HG02588 (cell line): ENCODE data around the gene LIMS4.
A peak's percentile ranks its signal among the peaks of the same experiment; 100 is the strongest.
"Not testable (repeated sequence)": the region's sequence is repeated elsewhere in the genome, so short reads cannot be mapped to it uniquely, and the experiment has no call there.

Source experiments
- ATAC-seq: cut with Tn5 transposase; IDR thresholded peaks from one replicate; pipeline ENCODE4 v1.9.1; 2021; ENCODE audit warnings: mild to moderate bottlenecking, moderate library complexity; ENCODE audit not compliant: unreplicated experiment

LIMS4 gene, protein sequence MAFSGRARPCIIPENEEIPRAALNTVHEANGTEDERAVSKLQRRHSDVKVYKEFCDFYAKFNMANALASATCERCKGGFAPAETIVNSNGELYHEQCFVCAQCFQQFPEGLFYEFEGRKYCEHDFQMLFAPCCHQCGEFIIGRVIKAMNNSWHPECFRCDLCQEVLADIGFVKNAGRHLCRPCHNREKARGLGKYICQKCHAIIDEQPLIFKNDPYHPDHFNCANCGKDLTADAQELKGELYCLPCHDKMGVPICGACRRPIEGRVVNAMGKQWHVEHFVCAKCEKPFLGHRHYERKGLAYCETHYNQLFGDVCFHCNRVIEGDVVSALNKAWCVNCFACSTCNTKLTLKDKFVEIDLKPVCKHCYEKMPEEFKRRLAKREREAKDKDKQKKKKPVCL

DNA sequence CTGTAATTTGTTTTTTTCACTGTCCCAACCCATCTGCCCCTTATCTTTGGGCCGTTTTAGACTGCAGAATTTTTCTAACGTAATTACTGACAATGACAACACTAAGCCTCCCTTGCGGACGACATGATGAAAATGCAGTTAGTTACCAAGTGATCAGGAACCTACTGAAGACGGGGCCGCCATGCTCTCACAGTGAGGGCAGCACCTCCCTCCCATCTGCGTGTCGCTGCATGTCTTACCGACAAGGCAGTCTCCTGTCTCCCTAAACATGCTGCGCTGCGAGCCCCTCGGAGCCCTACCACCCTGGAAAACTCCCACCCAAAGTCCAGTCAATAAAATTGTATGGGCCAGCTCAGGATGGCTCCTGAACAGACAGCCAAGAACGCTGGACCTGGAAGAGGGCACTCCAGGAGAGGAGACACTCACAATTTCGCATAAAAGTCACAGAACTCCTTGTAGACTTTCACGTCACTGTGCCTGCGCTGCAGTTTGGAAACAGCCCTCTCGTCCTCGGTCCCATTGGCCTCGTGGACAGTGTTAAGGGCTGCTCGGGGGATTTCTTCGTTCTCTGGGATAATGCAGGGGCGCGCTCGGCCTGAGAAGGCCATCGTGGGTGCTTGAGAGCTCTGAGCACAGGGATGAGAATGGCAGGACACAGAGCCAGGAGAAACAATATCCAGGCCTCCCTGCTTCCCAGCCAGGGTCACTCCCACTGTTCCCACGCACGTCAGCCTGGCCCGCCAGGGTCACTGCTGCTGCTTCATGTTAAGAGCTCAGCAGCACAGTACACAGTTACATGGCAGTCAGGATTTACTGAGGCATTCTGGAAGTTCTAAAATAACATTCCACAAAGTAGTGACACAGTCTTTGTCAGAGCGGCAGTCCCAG is at the start of gene LIMS4:
Gene LIMS4 (minus strand): TSS at position 646 of the 888 bp plus-strand sequence. CDS start 38 bp downstream, at position 608.
- ATAC-seq = not testable (repeated sequence)

DNA sequence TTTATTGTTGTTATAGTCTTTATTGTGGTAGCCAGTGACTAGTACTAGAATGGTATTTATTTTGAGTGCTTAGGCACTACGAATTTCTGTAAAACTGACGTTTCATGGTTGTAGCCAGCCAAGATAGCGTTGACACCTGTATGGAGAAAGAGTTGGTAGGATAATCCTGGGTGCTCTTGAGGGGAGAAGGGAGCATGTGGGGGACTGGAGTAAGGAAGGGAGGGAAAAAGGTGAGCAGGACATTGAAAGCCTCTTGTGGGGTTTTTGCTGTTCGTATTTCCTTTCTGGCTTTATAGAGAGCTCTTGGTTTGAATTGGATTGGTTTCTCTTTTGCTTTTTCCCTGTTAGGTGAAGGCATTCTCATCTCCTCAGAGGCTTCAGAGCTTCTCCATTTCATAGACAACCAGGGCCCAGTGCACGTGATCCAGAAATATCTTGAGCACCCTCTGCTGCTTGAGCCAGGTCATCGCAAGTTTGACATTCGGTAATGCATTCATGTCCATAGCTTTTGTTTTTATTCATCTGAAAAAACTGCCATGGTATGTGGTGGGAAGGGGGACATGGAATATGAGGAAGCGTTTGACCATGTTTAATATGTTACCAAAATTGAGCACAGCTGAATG is 27.2 kb upstream of the LIMS4 start:
- peak; percentile 84 for ATAC-seq

DNA sequence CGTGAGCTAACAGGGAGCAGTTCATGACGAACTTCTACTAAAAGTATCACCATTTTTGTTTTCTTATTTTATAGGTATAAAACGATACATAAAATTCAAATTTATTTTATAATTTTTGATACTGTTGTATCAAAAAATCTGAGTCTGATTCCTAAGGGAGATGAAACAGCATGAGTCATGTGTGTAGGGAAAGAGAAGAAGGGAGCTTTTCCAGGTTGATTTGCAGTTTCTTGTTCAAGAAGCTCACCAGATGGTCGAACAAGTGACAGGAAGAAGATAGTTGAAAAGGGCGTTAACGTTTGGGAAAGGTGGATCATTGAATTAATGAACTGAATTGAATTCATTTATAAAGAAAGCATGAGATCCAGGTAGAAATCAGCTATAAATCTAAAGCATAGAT is 23.4 kb upstream of the LIMS4 start:
- not testable (repeated sequence) for ATAC-seq

DNA sequence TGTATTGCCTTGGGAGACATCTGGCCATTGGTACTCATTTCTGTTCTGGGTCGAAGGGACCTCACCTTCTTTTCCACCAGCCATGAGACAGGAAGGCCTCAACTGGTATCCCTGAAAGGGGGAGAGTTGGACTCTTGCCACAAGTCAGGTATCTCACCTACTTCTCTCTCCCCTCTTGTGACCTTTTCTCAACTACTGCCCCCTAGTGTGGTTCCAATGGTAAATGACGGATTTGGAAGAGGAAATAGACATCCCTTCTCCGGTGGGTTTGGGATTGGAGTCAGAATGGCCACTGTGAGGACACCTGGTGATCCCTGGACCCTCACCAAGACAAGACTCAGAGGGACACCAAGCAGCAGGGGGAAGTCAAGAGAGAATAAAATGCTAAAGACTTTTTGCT is 21.9 kb upstream of the LIMS4 start:
- not testable (repeated sequence) for ATAC-seq

DNA sequence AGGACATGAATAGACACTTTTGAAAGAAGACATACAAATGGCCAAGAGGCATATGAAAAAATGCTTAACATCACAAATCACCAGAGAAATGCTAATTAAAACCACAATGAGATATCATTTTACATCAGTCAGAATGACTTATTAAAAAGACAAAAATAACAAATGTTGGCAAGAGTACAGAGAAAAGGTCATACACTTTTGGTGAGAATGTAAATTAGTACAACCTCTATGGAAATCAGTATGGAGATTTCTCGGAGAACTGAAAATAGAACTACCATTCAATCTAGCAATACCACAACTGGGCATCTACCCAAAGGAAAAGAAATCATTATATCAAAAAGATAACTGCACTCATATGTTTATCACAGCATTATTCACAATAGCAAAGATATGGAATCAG is 16.4 kb upstream of the LIMS4 start:
- not testable (repeated sequence) for ATAC-seq

DNA sequence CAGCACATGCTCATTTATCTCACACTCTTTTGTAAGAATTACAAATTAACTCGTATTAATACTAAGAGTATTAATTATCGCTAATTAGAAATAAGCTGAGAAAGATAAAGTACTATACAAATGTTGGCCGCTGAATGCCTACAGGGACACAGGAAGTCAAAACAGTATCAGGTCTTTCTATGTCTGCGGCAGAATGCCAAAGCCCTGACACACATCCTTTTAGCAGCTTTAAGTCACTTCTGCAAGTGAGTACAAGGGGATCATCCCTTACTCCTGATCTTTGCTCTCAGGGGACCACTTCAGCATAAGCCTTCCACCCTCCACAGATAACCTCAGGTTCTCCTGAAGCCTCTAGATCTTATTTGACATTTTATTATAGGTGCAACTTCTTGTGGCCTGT is 10.1 kb upstream of the LIMS4 start:
- ATAC-seq = not testable (repeated sequence)

DNA sequence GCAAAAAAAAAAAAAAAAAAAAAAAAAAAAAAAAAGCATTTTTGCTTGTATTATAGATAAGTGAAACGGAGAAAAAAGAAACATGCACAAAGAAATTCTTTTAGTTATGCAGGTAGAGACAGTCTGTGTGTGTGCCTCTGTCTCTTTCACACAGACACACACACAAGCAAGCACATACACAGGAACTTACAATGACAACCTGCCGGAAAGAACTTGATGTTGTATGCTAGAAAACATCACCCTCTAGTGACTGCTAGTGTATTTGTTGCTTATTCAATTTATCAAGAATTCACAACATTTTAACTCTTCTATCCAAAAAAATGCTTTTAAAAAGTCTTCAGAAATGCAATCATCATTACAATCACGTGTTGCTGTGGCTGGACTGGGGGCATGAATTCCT is 8.6 kb upstream of the LIMS4 start:
- ATAC-seq = not testable (repeated sequence)

DNA sequence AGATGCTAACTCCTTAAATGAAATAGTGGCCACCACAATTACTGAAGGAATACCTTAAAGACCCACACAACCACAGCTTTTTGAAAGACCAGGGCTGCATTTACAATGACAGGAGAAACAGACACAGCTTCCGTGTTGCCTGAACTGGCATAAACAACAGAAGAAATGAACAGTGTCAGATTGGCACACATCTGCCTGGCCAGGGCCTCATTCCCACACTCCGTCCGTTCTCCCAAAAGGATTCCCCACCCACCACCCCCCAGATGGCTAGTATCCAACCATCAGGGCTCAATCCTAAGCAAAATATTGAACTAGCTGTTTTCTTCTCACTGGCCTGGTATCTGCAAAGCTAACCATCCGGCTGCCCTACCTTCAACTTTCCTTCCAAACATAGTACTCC is 7.5 kb upstream of the LIMS4 start:
- ATAC-seq = not testable (repeated sequence)

- ATAC-seq = not testable (repeated sequence)
These were observed 4.8 kb upstream of the LIMS4 start for GRCh38 chr2:110477370-110477769.

DNA sequence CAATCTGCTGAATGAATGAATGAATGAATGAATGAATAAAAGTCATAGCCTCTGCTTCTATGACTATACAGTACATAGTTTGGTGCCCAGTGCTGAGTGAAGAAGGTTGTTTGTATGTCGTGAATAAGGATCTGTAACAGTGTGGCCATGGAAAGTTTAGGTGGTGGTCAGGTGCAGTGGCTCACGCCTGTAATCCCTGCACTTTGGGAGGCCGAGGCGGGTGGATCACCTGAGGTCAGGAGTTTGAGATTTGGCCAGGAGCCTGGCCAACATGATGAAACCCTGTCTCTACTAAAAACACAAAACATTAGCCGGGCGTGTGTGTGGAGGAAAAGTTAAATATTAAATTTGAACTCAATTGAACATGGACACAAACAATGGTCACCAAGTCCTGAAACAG is 4.3 kb upstream of the LIMS4 start:
- not testable (repeated sequence) for ATAC-seq

- not testable (repeated sequence) for ATAC-seq
These were observed 3.2 kb upstream of the LIMS4 start for GRCh38 chr2:110475627-110476359.

- peak; percentile 94 for ATAC-seq
These were observed 2.3 kb upstream of the LIMS4 start for GRCh38 chr2:110474898-110475297.

DNA sequence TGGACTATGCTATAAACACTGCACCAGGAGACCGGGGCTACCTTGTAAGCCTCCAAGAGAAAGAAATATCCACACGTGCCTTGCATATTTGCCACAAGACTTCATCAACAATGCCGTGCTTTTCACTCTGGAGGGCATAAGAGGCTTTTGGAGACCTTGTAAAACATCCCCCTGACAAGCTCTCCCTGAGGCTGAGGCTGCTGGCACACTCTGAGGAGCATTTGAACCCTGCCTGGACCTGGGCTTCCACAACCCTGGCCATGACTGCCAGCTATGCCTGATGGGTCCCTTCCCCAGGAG is 393 bp upstream of the LIMS4 start:
- not testable (repeated sequence) for ATAC-seq

GRCh38 chr2:110468921-110469320 is 3.7 kb downstream of the LIMS4 start:
- not testable (repeated sequence) for ATAC-seq

DNA sequence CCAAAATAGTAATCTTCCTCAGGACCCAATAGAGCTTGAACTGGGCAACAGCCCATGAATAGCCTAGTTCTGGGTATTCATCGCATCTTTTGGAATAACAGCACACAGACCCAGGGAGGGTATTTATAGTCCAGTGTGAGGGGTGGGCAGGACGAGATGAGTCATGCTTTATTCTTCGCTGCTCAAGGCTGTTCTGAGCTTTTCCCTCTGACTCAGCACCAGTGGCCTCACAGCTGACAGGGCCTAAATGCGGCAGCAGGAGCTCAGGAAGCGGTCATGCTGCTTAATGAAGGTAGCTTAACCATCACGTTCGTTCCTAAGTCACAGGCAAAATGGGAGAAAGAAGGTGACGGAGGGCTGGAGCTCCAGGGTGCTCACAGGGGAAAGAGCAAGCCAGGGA is 7.3 kb downstream of the LIMS4 start:
- peak; percentile 84 for ATAC-seq

DNA sequence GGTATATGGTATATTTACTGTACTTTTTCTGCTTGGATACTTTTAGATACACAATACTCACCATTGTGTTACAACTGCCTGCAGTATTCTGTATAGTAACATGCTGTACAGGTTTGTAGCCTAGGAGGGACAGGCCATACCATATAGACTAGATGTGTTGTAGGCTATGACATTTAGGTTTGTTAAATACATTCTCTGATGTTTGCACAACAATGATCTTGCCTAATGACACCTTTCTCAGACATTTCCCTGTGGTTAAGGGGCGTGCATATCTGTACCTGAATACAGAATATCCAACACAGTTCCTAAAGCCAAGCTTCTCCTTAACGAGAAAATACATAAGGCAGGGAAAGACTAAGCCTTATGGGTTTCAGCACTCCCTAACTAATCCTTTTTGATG is 10.2 kb downstream of the LIMS4 start:
- not testable (repeated sequence) for ATAC-seq

- ATAC-seq = not testable (repeated sequence)
These were observed 12.3 kb downstream of the LIMS4 start for GRCh38 chr2:110460318-110460717.

DNA sequence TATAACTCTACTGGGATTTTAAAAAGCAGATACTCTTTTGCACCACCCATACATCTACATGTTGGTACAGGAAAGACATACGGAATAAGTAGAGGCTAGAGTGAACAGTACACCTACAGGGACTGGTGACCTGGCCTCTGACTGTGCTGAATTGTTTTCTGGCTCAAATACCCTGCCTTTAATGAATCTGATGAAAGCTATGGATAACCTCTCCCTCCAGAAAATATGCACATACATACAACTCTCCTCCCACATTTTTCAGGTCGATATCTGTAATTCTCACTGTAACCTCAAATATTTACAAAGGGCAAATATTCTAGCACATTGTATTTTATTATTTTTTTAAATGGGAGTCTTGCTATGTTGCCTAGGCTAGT is 15.4 kb downstream of the LIMS4 start:
- not testable (repeated sequence) for ATAC-seq

GRCh38 chr2:110456291-110457213 is 16.1 kb downstream of the LIMS4 start:
- ATAC-seq = not testable (repeated sequence)
